ENCODE measurements around the gene COPB2. TPM values are rescaled to one million over a fixed set of nuclear protein-coding genes. Genes with fewer than 3 reads are reported as not detected.
A peak's percentile ranks its signal among the peaks of the same experiment; 100 is the strongest.

Gene COPB2
- total and polyA plus RNA-seq, 2 of the 4 experiments (the other 2 are of a cell fraction): 179 to 363 TPM

DNA sequence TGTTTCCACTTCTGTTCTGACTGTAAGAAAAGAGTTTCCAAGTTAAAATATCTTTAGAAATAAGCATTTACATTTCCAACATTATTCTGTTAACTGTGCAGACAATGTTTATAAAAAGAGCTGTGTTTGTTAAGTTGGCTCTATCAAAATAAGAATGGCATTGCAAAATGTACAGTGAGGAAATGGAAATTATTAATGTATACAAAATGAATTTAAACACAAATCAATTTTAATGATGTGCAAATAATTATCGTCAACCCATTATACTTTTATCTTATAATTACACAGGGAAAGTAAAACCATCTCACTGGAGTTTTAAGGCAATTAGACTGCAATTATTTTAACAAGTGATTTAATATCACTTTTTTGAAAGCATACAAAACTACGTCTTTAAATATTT is 28.2 kb downstream of the COPB2 start:
- H3K27ac ChIP-seq (ENCODE audit: insufficient read depth, low read length): no peak overlapping the region; the same call in 1 of the 2 replicates
- dilution Hi-C loops (cut with HindIII; ENCODE audit: low sequenced_read_pairs, unreplicated experiment) (no loop called here), intact Hi-C loops (cut with micrococcal nuclease) (no loop called here), in situ Hi-C loops (cut with MboI; ENCODE audit: low sequenced_read_pairs) (no loop called here)
- CTCF ChIA-PET: interaction anchor here (1.1 kb wide), 1 partner anchor 15 kb away, joined by 3 read pairs; no protein-coding TSS in a partner anchor
- H3K56ac ChIP-seq (ENCODE audit: extremely low read depth, insufficient read depth, low read length): no peak overlapping the region
- WGBS, 2 experiments (ENCODE audit: extremely low coverage in 2 of 2, insufficient read length in 1 of 2): no CpG with 5 or more reads among the region's 2 CpGs
- no peak overlapping the region for H4K5ac ChIP-seq (ENCODE audit: low read depth, low read length)
- H3K4me1 ChIP-seq (ENCODE audit: control insufficient read depth, insufficient read depth, low read length): peaks cover 2% of the 10 kb centered on the region; the same call in 1 of the 2 replicates
- H3K27me3 ChIP-seq (ENCODE audit: control insufficient read depth, insufficient read depth, low read length): no peaks in the 10 kb centered on the region
- H3K9ac ChIP-seq (ENCODE audit: low read depth, low read length): no peak overlapping the region
- DNase-seq (no peak), ATAC-seq (ENCODE audit: low read depth) (no peak)
- no peak overlapping the region for H3K4ac ChIP-seq (ENCODE audit: low read depth, low read length)
- TF ChIP-seq RFX5 (IDR thresholded peaks at IDR 0.05; ENCODE audit: low read depth, low read length) (no peak), NFE2L2 (IDR thresholded peaks at IDR 0.05; ENCODE audit: low read depth, low read length) (no peak)
- TF ChIP-seq, protein P1, sequence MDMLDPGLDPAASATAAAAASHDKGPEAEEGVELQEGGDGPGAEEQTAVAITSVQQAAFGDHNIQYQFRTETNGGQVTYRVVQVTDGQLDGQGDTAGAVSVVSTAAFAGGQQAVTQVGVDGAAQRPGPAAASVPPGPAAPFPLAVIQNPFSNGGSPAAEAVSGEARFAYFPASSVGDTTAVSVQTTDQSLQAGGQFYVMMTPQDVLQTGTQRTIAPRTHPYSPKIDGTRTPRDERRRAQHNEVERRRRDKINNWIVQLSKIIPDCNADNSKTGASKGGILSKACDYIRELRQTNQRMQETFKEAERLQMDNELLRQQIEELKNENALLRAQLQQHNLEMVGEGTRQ (IDR thresholded peaks at IDR 0.05; ENCODE audit: low read depth, low read length): no peak
- peaks cover 47% of the 10 kb centered on the region for H3K36me3 ChIP-seq (ENCODE audit: control insufficient read depth, insufficient read depth, low read length)
- no peak overlapping the region for H2BK120ac ChIP-seq (ENCODE audit: low read depth, low read length)
- no peak overlapping the region for H2AK9ac ChIP-seq (replicated peaks; ENCODE audit: low read depth, low read length, poor library complexity)
- H2AK5ac ChIP-seq (ENCODE audit: low read depth, low read length): no peak overlapping the region
- H4K20me1 ChIP-seq (ENCODE audit: insufficient read depth, low read length): peaks cover 20% of the 10 kb centered on the region; the same call in 1 of the 2 replicates
- H3K23ac ChIP-seq (ENCODE audit: low read depth, low read length): no peak overlapping the region
- no peak overlapping the region for H2AFZ ChIP-seq (replicated peaks; ENCODE audit: low read length, poor library complexity)
- H2BK5ac ChIP-seq (ENCODE audit: low read depth, low read length, poor library complexity, severe bottlenecking): peak overlapping the region; percentile 55
- H3K9me3 ChIP-seq (ENCODE audit: control insufficient read depth, insufficient read depth, low read length): no peaks in the 10 kb centered on the region
- no peak overlapping the region for H3K18ac ChIP-seq (ENCODE audit: low read depth, low read length)
- no peak overlapping the region for H3K14ac ChIP-seq (replicated peaks; ENCODE audit: low read depth, low read length)
- H3K79me1 ChIP-seq (ENCODE audit: low read depth in 1 of 2, low read length in 2 of 2): peaks cover 15 to 26% of the 10 kb centered on the region in 2 experiments
- H4K8ac ChIP-seq (ENCODE audit: low read depth in 2 of 2, low read length in 2 of 2): no peak overlapping the region
- POLR2A ChIA-PET (ENCODE audit: unreplicated experiment): no interaction called here
- H2BK20ac ChIP-seq (ENCODE audit: low read depth, low read length): no peak overlapping the region
- no peaks in the 10 kb centered on the region for H3K9me1 ChIP-seq (ENCODE audit: insufficient read depth, low read length)
- H2BK15ac ChIP-seq (ENCODE audit: low read depth, low read length): no peak overlapping the region
- no TSS peak for BruUV-seq (replicated peaks)
- H3K4me2 ChIP-seq (ENCODE audit: low read depth, low read length): no peak overlapping the region
- H3K4me3 ChIP-seq (ENCODE audit: insufficient read depth, low read depth, low read length): no peak overlapping the region
- no peak overlapping the region for H4K91ac ChIP-seq (ENCODE audit: insufficient read depth, low read depth, low read length)
